Endometrial microvascular endothelial cells (primary cell): ENCODE measurements around the gene IGSF9B. TPM values are rescaled to one million over a fixed set of nuclear protein-coding genes. Genes with fewer than 3 reads are reported as not detected.

Experiments
- in situ Hi-C: cut with HindIII; loops from 2 replicates; pipeline ENCODE4 v1.10.0; 2017; ENCODE audit warnings: low sequenced_read_pairs, low pct_unique_long_range_greater_than_20kb; ENCODE audit errors: inconsistent ontology term
- total RNA-seq: library from RNA; depleted of rRNA; stranded (reverse); fragments of >200 nt; gene quantifications from one replicate; pipeline ENCODE4 v1.2.3, GENCODE V29; 2015; ENCODE audit errors: inconsistent ontology term

IGSF9B gene
- total RNA-seq, 1 donor from 2014 or later, result not detected

DNA sequence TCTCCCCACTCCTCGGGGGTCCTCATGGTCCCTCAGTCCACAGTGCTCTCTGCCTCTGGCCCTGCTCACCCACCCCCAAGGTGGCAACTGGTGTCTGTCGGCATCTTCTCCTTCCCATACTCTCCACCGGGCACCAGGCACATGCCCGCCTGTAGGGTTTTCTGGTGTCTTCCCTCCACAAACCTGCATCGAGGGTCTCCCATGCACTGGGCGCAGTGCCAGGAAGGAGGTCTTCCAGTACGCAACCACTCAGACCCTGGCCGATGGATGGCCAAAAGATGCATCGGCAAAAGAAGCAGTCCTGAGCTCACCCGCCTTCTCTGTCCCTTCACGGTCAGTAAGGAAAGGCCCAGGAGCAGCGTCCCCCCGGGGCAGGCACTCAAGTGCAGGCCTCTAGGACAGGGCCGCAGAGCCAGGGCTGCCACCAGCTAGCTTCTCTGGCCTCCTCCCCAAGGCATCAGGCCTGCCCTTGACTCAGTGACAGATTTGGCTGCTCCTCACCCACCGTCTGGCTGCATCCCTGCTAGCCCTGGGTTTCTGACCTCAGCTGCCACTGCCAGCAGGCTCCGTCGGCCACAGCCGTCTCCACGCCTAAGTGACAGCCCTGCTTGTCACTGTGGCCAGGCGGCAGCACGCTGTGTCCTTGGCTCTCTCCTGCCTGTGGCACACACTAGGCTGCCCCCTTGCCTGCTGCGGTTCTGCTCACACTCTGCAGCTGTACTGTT, 32.1 kb upstream of the IGSF9B start:
- in situ Hi-C loops, result no loop called here

GRCh38 chr11:133987171-133987570, 30.4 kb upstream of the IGSF9B start:
- in situ Hi-C loops, result no loop called here

GRCh38 chr11:133985981-133986944, 29.5 kb upstream of the IGSF9B start:
- in situ Hi-C loops, result no loop called here

DNA sequence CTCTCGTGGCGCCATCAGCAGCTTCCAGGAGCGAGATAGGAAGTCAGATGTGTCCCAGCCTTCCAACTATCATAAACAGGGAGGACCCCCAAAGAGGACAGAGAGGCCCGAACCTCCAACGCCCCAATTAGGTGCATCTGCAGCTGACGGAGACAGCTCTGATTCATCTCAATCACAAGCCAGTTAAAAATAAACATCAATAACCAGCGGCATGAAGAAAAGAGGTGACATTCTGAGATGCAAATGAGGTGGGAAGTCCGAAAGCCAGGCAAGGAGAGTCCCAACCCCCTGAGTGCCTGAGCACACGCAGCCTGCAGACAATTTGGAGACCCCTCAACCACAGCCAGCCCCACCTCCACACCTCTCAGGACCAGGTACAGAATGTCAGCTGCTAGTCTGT, 28.1 kb upstream of the IGSF9B start:
- in situ Hi-C loops, result no loop called here

- in situ Hi-C loops, result no loop called here
Observed at GRCh38 chr11:133983660-133984316, 27.0 kb upstream of the IGSF9B start.

- in situ Hi-C loops, result no loop called here
Observed at GRCh38 chr11:133982876-133983275, 26.1 kb upstream of the IGSF9B start.

DNA sequence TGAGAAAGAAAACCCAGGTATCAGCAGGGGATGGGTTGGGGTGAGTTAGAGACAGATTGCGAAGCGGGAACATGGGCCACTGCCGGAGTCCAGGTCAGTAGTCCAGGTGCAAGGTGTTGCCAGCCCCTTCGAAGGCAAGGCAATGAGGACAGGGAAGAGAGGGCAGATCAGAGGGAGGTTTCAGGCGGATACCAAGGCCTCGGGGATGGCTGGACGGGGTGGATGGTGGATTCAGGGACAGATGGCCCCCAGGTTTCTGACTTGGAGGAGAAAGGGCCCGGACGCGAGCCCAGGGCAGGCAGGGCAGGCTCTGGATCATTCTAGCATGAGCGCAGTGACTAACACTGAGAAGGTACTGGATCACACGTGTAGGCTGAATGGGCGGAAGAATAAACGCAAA, 25.4 kb upstream of the IGSF9B start:
- in situ Hi-C loops, result no loop called here

GRCh38 chr11:133981156-133981555, 24.4 kb upstream of the IGSF9B start:
- in situ Hi-C loops, result no loop called here

- in situ Hi-C loops, result no loop called here
Observed at GRCh38 chr11:133980665-133981064, 23.9 kb upstream of the IGSF9B start.

GRCh38 chr11:133978794-133979193, 22.0 kb upstream of the IGSF9B start:
- in situ Hi-C loops, result no loop called here

GRCh38 chr11:133977067-133977677, 20.4 kb upstream of the IGSF9B start:
- in situ Hi-C loops, result no loop called here

- in situ Hi-C loops, result no loop called here
Observed at GRCh38 chr11:133975488-133975849, 18.7 kb upstream of the IGSF9B start.

DNA sequence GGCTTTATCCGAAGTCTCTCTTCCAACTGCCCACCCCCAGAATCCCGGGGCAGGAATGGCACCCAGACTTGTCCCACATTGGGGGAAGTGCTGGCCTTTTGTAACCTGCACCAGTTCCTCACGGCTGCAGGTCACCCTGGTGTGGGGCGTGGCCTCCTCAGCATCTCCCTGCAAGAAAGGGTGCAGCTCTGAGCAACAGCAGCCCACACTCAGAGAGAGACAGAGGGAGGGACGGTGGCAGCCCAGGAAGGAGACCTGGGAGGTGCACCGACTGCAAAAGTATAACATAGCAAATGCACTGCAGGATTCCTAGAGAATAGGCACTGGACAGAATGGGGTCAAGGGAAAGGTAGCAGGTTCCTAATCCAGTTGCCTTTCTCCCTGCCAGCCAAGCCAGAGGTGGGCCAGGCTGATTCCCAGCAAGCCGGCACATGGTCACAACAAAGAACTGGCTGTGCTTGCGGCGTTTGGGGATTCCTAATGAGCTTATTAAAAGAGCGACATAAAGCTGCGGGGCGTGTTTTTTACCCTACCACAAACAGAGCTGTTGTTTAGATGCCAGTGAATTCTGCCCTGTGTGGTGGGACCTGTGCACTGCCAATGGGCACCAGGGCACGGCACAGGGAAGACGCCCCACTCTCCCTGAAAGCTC, 18.2 kb upstream of the IGSF9B start:
- in situ Hi-C loops, result no loop called here

GRCh38 chr11:133971881-133972280, 15.1 kb upstream of the IGSF9B start:
- in situ Hi-C loops, result no loop called here

DNA sequence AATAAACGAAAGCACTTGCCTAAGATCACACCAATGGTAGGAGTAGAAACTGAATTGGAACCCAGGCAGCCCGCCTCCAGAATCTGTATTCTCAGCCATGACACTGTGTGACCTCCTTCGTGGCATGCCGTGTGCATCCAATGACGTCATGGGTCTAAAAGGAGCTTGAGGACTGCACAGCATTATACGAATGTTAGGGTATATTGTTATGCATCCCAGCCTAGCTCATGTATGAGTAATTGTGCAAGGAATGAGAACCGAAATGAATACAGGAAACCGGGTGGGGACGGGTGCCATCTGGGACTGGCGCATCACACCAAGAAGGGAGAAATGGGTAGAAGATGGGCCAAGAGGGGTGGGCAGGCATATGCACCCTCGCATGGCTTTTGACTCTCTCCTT, 12.3 kb upstream of the IGSF9B start:
- in situ Hi-C loops, result no loop called here

DNA sequence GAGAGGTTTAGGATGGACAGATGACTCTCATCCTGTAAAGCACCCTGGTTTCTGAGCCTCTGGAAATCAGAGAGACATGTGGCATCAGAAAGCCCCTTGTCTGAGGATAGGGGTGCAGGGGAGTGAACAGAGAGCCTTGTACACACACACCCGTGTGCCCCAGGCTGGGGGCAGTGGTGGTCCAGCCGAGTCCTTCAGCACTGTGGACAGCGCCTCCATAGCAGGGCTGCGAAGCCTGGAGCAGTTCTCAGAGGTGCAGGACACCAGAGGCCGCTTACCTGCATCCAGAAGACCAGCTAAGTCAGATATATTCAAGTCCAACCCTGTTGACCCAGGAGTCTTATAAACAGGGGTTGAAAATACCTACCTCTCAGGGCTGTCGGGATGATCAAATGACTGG, 11.5 kb upstream of the IGSF9B start:
- in situ Hi-C loops, result no loop called here

GRCh38 chr11:133967599-133968238, 11.0 kb upstream of the IGSF9B start:
- in situ Hi-C loops, result no loop called here

DNA sequence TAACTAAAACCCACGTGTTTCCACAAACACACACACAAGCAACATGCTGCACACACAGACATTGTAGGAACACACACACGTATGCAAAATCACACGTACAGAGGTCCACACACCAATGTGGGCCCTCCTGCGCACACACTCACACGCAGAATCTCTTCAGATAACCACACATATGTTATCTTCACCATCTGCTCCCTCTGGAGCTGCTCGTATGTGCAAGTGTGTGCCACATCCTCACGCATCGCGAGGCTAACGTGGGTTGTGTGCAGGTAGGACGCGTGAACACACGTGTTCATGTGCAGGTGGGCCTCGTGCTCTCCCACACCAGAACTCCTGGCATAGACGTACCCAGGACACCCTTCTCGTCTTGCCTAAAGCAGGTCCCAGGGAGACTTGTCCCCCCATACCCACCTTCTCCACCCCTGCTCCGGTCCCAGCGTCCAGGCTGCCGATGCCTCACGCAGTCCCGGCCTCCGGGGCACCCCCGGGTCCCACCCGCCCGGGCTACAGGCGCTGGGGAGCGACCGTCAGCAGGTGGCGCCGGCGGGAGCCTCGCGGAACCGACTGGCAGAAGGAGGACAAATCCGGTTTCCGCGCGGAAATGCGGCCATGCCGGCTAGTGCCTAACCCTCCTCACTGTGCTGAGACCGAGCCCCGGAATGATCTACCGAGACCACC, 10.3 kb upstream of the IGSF9B start:
- in situ Hi-C loops, result no loop called here
